ENCODE results near the gene UGCG.

UGCG gene

GRCh38 chr9:111907147-111907546 lies 10.5 kb downstream of the UGCG start:
- Histone ChIP-seq H3K9me3 (ENCODE audit: control insufficient read depth, insufficient read depth, low read length) (no peaks in the 10 kb centered on the region), H3K36me3 (ENCODE audit: control insufficient read depth, insufficient read depth, low read length) (no peaks in the 10 kb centered on the region), H3K4me1 (ENCODE audit: control insufficient read depth, insufficient read depth, low read length) (peaks cover 3% of the 10 kb centered on the region)

GRCh38 chr9:111909444-111909843 lies 12.8 kb downstream of the UGCG start:
- Histone ChIP-seq H3K9me3 (ENCODE audit: control insufficient read depth, insufficient read depth, low read length) (no peaks in the 10 kb centered on the region), H3K36me3 (ENCODE audit: control insufficient read depth, insufficient read depth, low read length) (no peaks in the 10 kb centered on the region), H3K4me3 (ENCODE audit: low read depth, low read length) (no peak overlapping the region), H3K27me3 (ENCODE audit: control insufficient read depth, insufficient read depth, low read length) (no peaks in the 10 kb centered on the region), H3K4me1 (ENCODE audit: control insufficient read depth, insufficient read depth, low read length) (peaks cover 3% of the 10 kb centered on the region), H3K9ac (ENCODE audit: low read depth, low read length) (no peak overlapping the region)

More at GRCh38 chr9:111907147-111907546, 10.5 kb downstream of the UGCG start:
- Histone ChIP-seq H3K4me3 (ENCODE audit: low read depth, low read length) (no peak overlapping the region), H3K27me3 (ENCODE audit: control insufficient read depth, insufficient read depth, low read length) (no peaks in the 10 kb centered on the region), H3K9ac (ENCODE audit: low read depth, low read length) (no peak overlapping the region)

GRCh38 chr9:111910428-111910827 lies 13.8 kb downstream of the UGCG start:
- Histone ChIP-seq H3K27me3 (ENCODE audit: control insufficient read depth, insufficient read depth, low read length) (no peaks in the 10 kb centered on the region), H3K4me1 (ENCODE audit: control insufficient read depth, insufficient read depth, low read length) (peaks cover 3% of the 10 kb centered on the region), H3K9ac (ENCODE audit: low read depth, low read length) (no peak overlapping the region), H3K36me3 (ENCODE audit: control insufficient read depth, insufficient read depth, low read length) (no peaks in the 10 kb centered on the region), H3K4me3 (ENCODE audit: low read depth, low read length) (no peak overlapping the region), H3K9me3 (ENCODE audit: control insufficient read depth, insufficient read depth, low read length) (no peaks in the 10 kb centered on the region)

GRCh38 chr9:111913159-111913558 lies 16.5 kb downstream of the UGCG start:
- no peak overlapping the region for H3K9ac ChIP-seq (ENCODE audit: low read depth, low read length)
- H3K27me3 ChIP-seq (ENCODE audit: control insufficient read depth, insufficient read depth, low read length): no peaks in the 10 kb centered on the region
- no peaks in the 10 kb centered on the region for H3K9me3 ChIP-seq (ENCODE audit: control insufficient read depth, insufficient read depth, low read length)
- H3K4me3 ChIP-seq (ENCODE audit: low read depth, low read length): no peak overlapping the region
- peaks cover 3% of the 10 kb centered on the region for H3K4me1 ChIP-seq (ENCODE audit: control insufficient read depth, insufficient read depth, low read length)
- H3K36me3 ChIP-seq (ENCODE audit: control insufficient read depth, insufficient read depth, low read length): no peaks in the 10 kb centered on the region

GRCh38 chr9:111914749-111915424 lies 18.3 kb downstream of the UGCG start:
- H3K4me3 ChIP-seq (ENCODE audit: low read depth, low read length): no peak overlapping the region
- no peaks in the 10 kb centered on the region for H3K27me3 ChIP-seq (ENCODE audit: control insufficient read depth, insufficient read depth, low read length)
- no peaks in the 10 kb centered on the region for H3K4me1 ChIP-seq (ENCODE audit: control insufficient read depth, insufficient read depth, low read length)
- no peaks in the 10 kb centered on the region for H3K9me3 ChIP-seq (ENCODE audit: control insufficient read depth, insufficient read depth, low read length)
- no peak overlapping the region for H3K9ac ChIP-seq (ENCODE audit: low read depth, low read length)
- H3K36me3 ChIP-seq (ENCODE audit: control insufficient read depth, insufficient read depth, low read length): no peaks in the 10 kb centered on the region

GRCh38 chr9:111915425-111915758 lies 18.8 kb downstream of the UGCG start:
- Histone ChIP-seq H3K9ac (ENCODE audit: low read depth, low read length) (no peak overlapping the region), H3K4me3 (ENCODE audit: low read depth, low read length) (no peak overlapping the region), H3K4me1 (ENCODE audit: control insufficient read depth, insufficient read depth, low read length) (no peaks in the 10 kb centered on the region), H3K36me3 (ENCODE audit: control insufficient read depth, insufficient read depth, low read length) (no peaks in the 10 kb centered on the region), H3K9me3 (ENCODE audit: control insufficient read depth, insufficient read depth, low read length) (no peaks in the 10 kb centered on the region), H3K27me3 (ENCODE audit: control insufficient read depth, insufficient read depth, low read length) (no peaks in the 10 kb centered on the region)

- H3K27me3 ChIP-seq (ENCODE audit: control insufficient read depth, insufficient read depth, low read length): no peaks in the 10 kb centered on the region
- no peaks in the 10 kb centered on the region for H3K4me1 ChIP-seq (ENCODE audit: control insufficient read depth, insufficient read depth, low read length)
- no peaks in the 10 kb centered on the region for H3K9me3 ChIP-seq (ENCODE audit: control insufficient read depth, insufficient read depth, low read length)
- no peak overlapping the region for H3K9ac ChIP-seq (ENCODE audit: low read depth, low read length)
- no peak overlapping the region for H3K4me3 ChIP-seq (ENCODE audit: low read depth, low read length)
- H3K36me3 ChIP-seq (ENCODE audit: control insufficient read depth, insufficient read depth, low read length): no peaks in the 10 kb centered on the region
These were observed 19.6 kb downstream of the UGCG start for GRCh38 chr9:111916234-111916645.

GRCh38 chr9:111917201-111917600 lies 20.6 kb downstream of the UGCG start:
- Histone ChIP-seq H3K4me3 (ENCODE audit: low read depth, low read length) (no peak overlapping the region), H3K27me3 (ENCODE audit: control insufficient read depth, insufficient read depth, low read length) (no peaks in the 10 kb centered on the region), H3K9ac (ENCODE audit: low read depth, low read length) (no peak overlapping the region), H3K4me1 (ENCODE audit: control insufficient read depth, insufficient read depth, low read length) (no peaks in the 10 kb centered on the region), H3K36me3 (ENCODE audit: control insufficient read depth, insufficient read depth, low read length) (no peaks in the 10 kb centered on the region), H3K9me3 (ENCODE audit: control insufficient read depth, insufficient read depth, low read length) (no peaks in the 10 kb centered on the region)

GRCh38 chr9:111917980-111918379 lies 21.4 kb downstream of the UGCG start:
- H3K4me3 ChIP-seq (ENCODE audit: low read depth, low read length): no peak overlapping the region
- no peaks in the 10 kb centered on the region for H3K4me1 ChIP-seq (ENCODE audit: control insufficient read depth, insufficient read depth, low read length)
- H3K9me3 ChIP-seq (ENCODE audit: control insufficient read depth, insufficient read depth, low read length): no peaks in the 10 kb centered on the region
- H3K27me3 ChIP-seq (ENCODE audit: control insufficient read depth, insufficient read depth, low read length): no peaks in the 10 kb centered on the region
- H3K9ac ChIP-seq (ENCODE audit: low read depth, low read length): no peak overlapping the region
- no peaks in the 10 kb centered on the region for H3K36me3 ChIP-seq (ENCODE audit: control insufficient read depth, insufficient read depth, low read length)

GRCh38 chr9:111919875-111920274 lies 23.3 kb downstream of the UGCG start:
- H3K4me3 ChIP-seq (ENCODE audit: low read depth, low read length): no peak overlapping the region
- H3K27me3 ChIP-seq (ENCODE audit: control insufficient read depth, insufficient read depth, low read length): no peaks in the 10 kb centered on the region

GRCh38 chr9:111920531-111920930 lies 23.9 kb downstream of the UGCG start:
- no peak overlapping the region for H3K4me3 ChIP-seq (ENCODE audit: low read depth, low read length)
- H3K9me3 ChIP-seq (ENCODE audit: control insufficient read depth, insufficient read depth, low read length): no peaks in the 10 kb centered on the region
- no peaks in the 10 kb centered on the region for H3K27me3 ChIP-seq (ENCODE audit: control insufficient read depth, insufficient read depth, low read length)
- no peaks in the 10 kb centered on the region for H3K4me1 ChIP-seq (ENCODE audit: control insufficient read depth, insufficient read depth, low read length)
- no peak overlapping the region for H3K9ac ChIP-seq (ENCODE audit: low read depth, low read length)
- no peaks in the 10 kb centered on the region for H3K36me3 ChIP-seq (ENCODE audit: control insufficient read depth, insufficient read depth, low read length)

More at GRCh38 chr9:111919875-111920274, 23.3 kb downstream of the UGCG start:
- Histone ChIP-seq H3K36me3 (ENCODE audit: control insufficient read depth, insufficient read depth, low read length) (no peaks in the 10 kb centered on the region), H3K9ac (ENCODE audit: low read depth, low read length) (no peak overlapping the region), H3K9me3 (ENCODE audit: control insufficient read depth, insufficient read depth, low read length) (no peaks in the 10 kb centered on the region), H3K4me1 (ENCODE audit: control insufficient read depth, insufficient read depth, low read length) (no peaks in the 10 kb centered on the region)

GRCh38 chr9:111922324-111923013 lies 25.9 kb downstream of the UGCG start:
- H3K9me3 ChIP-seq (ENCODE audit: control insufficient read depth, insufficient read depth, low read length): no peaks in the 10 kb centered on the region
- no peak overlapping the region for H3K9ac ChIP-seq (ENCODE audit: low read depth, low read length)
- H3K36me3 ChIP-seq (ENCODE audit: control insufficient read depth, insufficient read depth, low read length): no peaks in the 10 kb centered on the region
- no peaks in the 10 kb centered on the region for H3K4me1 ChIP-seq (ENCODE audit: control insufficient read depth, insufficient read depth, low read length)
- H3K27me3 ChIP-seq (ENCODE audit: control insufficient read depth, insufficient read depth, low read length): no peaks in the 10 kb centered on the region
- H3K4me3 ChIP-seq (ENCODE audit: low read depth, low read length): no peak overlapping the region

Data from iPS-15b (cell line).